ENCODE measurements around the gene KPNA2. TPM values are rescaled to one million over a fixed set of nuclear protein-coding genes. Genes with fewer than 3 reads are reported as not detected.
"Not testable (repeated sequence)": the region's sequence is repeated elsewhere in the genome, so short reads cannot be mapped to it uniquely, and the experiment has no call there.

Gene KPNA2
- total RNA-seq, 1 donor, result 229 TPM

GRCh38 chr17:68021963-68022362 lies 13.6 kb upstream of the KPNA2 start:
- no peak for DNase-seq (ENCODE audit: low read depth)
- no peak overlapping the region for H3K4me3 ChIP-seq (ENCODE audit: low read depth, low read length)
- no peak for TF ChIP-seq CTCF (IDR thresholded peaks at IDR 0.05; ENCODE audit: insufficient read depth, low read depth, low read length)

GRCh38 chr17:68022547-68022946 lies 13.0 kb upstream of the KPNA2 start:
- DNase-seq (ENCODE audit: low read depth); H3K4me3 ChIP-seq (ENCODE audit: low read depth, low read length): not testable (repeated sequence)

GRCh38 chr17:68029512-68030215 lies 5.9 kb upstream of the KPNA2 start:
- no peak for DNase-seq (ENCODE audit: low read depth)
- no peak overlapping the region for H3K4me3 ChIP-seq (ENCODE audit: low read depth, low read length)
- TF ChIP-seq CTCF (IDR thresholded peaks at IDR 0.05; ENCODE audit: insufficient read depth, low read depth, low read length), result no peak

- TF ChIP-seq CTCF (IDR thresholded peaks at IDR 0.05; ENCODE audit: insufficient read depth, low read depth, low read length), result no peak
- no peak overlapping the region for H3K4me3 ChIP-seq (ENCODE audit: low read depth, low read length)
- DNase-seq (ENCODE audit: low read depth), result peak; percentile 58
These were observed 1.7 kb upstream of the KPNA2 start for GRCh38 chr17:68033636-68034451.

GRCh38 chr17:68034452-68034776 lies 1.1 kb upstream of the KPNA2 start:
- H3K4me3 ChIP-seq (ENCODE audit: low read depth, low read length), result no peak overlapping the region
- TF ChIP-seq CTCF (IDR thresholded peaks at IDR 0.05; ENCODE audit: insufficient read depth, low read depth, low read length), result no peak
- DNase-seq (ENCODE audit: low read depth), result no peak

- H3K4me3 ChIP-seq (ENCODE audit: low read depth, low read length), result peak overlapping the region; percentile 36
- DNase-seq (ENCODE audit: low read depth), result no peak
- no peak for TF ChIP-seq CTCF (IDR thresholded peaks at IDR 0.05; ENCODE audit: insufficient read depth, low read depth, low read length)
These were observed 408 bp upstream of the KPNA2 start for GRCh38 chr17:68035131-68035522.

GRCh38 chr17:68036304-68037147 lies 991 bp downstream of the KPNA2 start:
- H3K4me3 ChIP-seq (ENCODE audit: low read depth, low read length), result peak overlapping the region; percentile 96
- no peak for TF ChIP-seq CTCF (IDR thresholded peaks at IDR 0.05; ENCODE audit: insufficient read depth, low read depth, low read length)
- DNase-seq (ENCODE audit: low read depth), result peak; percentile 73
